ENCODE measurements around the gene CALB2. TPM values are rescaled to one million over a fixed set of nuclear protein-coding genes. Genes with fewer than 3 reads are reported as not detected.

The CALB2 gene
- total RNA-seq, 1 experiment from 2014 or later = 0.85 TPM

DNA sequence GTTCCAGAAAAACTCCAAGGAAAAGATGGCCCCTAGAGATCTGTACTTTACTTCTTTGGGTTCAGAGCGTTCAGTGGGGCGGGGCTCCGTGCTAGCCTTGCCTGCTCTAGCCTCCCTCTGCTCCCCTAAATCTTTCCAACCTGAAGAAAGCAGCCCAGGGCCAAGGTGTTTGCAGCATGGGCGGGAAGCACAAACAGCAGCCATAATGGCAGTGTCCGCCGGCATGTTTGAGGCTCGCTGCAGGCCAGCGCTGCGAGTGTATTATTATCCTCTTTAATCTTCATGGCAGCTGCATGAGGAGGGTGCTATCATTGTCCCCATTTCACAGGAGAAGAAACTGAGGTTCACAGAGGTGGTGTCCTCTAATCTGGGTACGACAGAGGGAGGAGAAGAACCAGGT is 10.4 kb downstream of the CALB2 start:
- Mint-ChIP-seq H3K4me1 (peaks cover 0 to 6% of the 10 kb centered on the region in 2 experiments; a peak in 2 of 4 replicates), H3K9me3 (no peaks in the 10 kb centered on the region), H3K27me3 (ENCODE audit: low read depth) (no peaks in the 10 kb centered on the region; the same call in 1 of the 2 replicates), H3K27ac (no peak overlapping the region; a peak in 1 of 7 replicates), H3K36me3 (ENCODE audit: insufficient read depth in 1 of 3, low read depth in 3 of 3) (no peaks in the 10 kb centered on the region), H3K4me3 (no peak overlapping the region)
- Histone ChIP-seq H3K23ac (ENCODE audit: insufficient read length, low read depth, low read length) (no peak overlapping the region), H2BK15ac (ENCODE audit: low read depth, low read length) (no peak overlapping the region), H3K9me3 (ENCODE audit: control insufficient read depth, low read depth, low read length) (no peaks in the 10 kb centered on the region), H4K8ac (replicated peaks; ENCODE audit: insufficient read length, low read depth, low read length) (no peak overlapping the region), H3K79me2 (ENCODE audit: insufficient read depth, low read length) (no peaks in the 10 kb centered on the region), H3T11ph (ENCODE audit: low read length) (no peak overlapping the region), H2BK5ac (ENCODE audit: insufficient read length, low read length) (no peak overlapping the region), H4K20me1 (ENCODE audit: control insufficient read depth, insufficient read depth, insufficient read length) (no peaks in the 10 kb centered on the region), H3K4ac (ENCODE audit: low read depth, low read length) (no peak overlapping the region), H2AFZ (ENCODE audit: low read length) (no peak overlapping the region), H4K5ac (ENCODE audit: insufficient read length, low read depth, low read length) (no peak overlapping the region), H3K14ac (ENCODE audit: insufficient read depth, low read length) (no peak overlapping the region), H4K91ac (ENCODE audit: insufficient read length, low read depth, low read length) (no peak overlapping the region), H3K56ac (ENCODE audit: insufficient read length, low read depth, low read length) (no peak overlapping the region), H2BK20ac (ENCODE audit: low read depth, low read length, poor library complexity, severe bottlenecking) (no peak overlapping the region), H2BK12ac (ENCODE audit: insufficient read length, low read depth, low read length) (no peak overlapping the region), H3K79me1 (ENCODE audit: insufficient read depth, low read depth, low read length, poor library complexity, severe bottlenecking) (no peaks in the 10 kb centered on the region), H2BK120ac (ENCODE audit: low read depth, low read length, poor library complexity, severe bottlenecking) (no peak overlapping the region), H3K18ac (ENCODE audit: insufficient read length, low read depth, low read length) (no peak overlapping the region), H3K9ac (ENCODE audit: extremely low read depth, insufficient read length, low read length) (no peak overlapping the region), H3K4me1 (ENCODE audit: insufficient read depth, low read length) (no peaks in the 10 kb centered on the region), H2AK5ac (ENCODE audit: insufficient read length, low read length) (no peak overlapping the region), H3K27me3 (ENCODE audit: insufficient read depth, low read length) (no peaks in the 10 kb centered on the region), H3K27ac (ENCODE audit: insufficient read length, low read depth, low read length) (no peak overlapping the region), H3K23me2 (ENCODE audit: insufficient read length, low read depth, low read length, poor library complexity, severe bottlenecking) (no peaks in the 10 kb centered on the region), H3K4me2 (ENCODE audit: insufficient read depth, insufficient read length, low read length) (no peak overlapping the region)
- TF ChIP-seq, protein P1, sequence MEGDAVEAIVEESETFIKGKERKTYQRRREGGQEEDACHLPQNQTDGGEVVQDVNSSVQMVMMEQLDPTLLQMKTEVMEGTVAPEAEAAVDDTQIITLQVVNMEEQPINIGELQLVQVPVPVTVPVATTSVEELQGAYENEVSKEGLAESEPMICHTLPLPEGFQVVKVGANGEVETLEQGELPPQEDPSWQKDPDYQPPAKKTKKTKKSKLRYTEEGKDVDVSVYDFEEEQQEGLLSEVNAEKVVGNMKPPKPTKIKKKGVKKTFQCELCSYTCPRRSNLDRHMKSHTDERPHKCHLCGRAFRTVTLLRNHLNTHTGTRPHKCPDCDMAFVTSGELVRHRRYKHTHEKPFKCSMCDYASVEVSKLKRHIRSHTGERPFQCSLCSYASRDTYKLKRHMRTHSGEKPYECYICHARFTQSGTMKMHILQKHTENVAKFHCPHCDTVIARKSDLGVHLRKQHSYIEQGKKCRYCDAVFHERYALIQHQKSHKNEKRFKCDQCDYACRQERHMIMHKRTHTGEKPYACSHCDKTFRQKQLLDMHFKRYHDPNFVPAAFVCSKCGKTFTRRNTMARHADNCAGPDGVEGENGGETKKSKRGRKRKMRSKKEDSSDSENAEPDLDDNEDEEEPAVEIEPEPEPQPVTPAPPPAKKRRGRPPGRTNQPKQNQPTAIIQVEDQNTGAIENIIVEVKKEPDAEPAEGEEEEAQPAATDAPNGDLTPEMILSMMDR (conservative IDR thresholded peaks at IDR 0.05) = no peak
- no peak for DNase-seq
- WGBS (ENCODE audit: extremely low coverage, insufficient read length, low lambda C conversion rate) = no CpG with 5 or more reads among the region's 10 CpGs
